HCT116 (cell line): ENCODE data around the gene EHMT1. TPM values are rescaled to one million over a fixed set of nuclear protein-coding genes. Genes with fewer than 3 reads are reported as not detected.

Experiments used
- ATAC-seq: fragments of 200-7000 bp; cut with Tn5 transposase; 2 replicates; pipeline ENCODE4 v1.9.1; 2020; ENCODE audit warnings: mild to moderate bottlenecking, moderate library complexity
- BruUV-seq: library from RNA; stranded (reverse); fragments of 400-500 nt; replicated peaks from 2 replicates; lab custom pipeline; 2021; lab: Mats Ljungman, UMichigan
- CTCF ChIA-PET: fragments of 300-600 bp; sonication (Branson Sonifier 250); formaldehyde crosslinking; loops from one replicate; lab custom pipeline; 2021; ENCODE audit warnings: antibody characterized with exemption; lab: Charles Lee
- POLR2A ChIA-PET: fragments of 300-600, 350-600 bp; sonication (Branson Sonifier 250); formaldehyde crosslinking; loops from one replicate; lab custom pipeline; 2021; ENCODE audit warnings: antibody characterized with exemption; lab: Charles Lee
- RAD21 ChIA-PET, 2 experiments: fragments of 300-600 bp; sonication (Branson Sonifier 250); formaldehyde crosslinking; loops; one replicate each; lab custom pipeline; 2023; ENCODE audit warnings: low total read pairs in 2 of 2; ENCODE audit not compliant: uncharacterized antibody in 2 of 2, unreplicated experiment in 2 of 2, low non-redundant PET in 1 of 2; lab: Charles Lee
- DNase-seq: peaks from one replicate; pipeline ENCODE4 v3.0.0-alpha.2; 2010; ENCODE audit warnings: low read depth, low spot score
- H2AFZ ChIP-seq: fragments of 200-600 bp; shearing (Covaris generic), sonication (generic); 2 replicates; pipeline ENCODE4 v1.6.1; 2017; ENCODE audit warnings: low read depth, mixed run types, mixed read lengths, antibody characterized with exemption, low read length; ENCODE audit not compliant: poor library complexity, severe bottlenecking
- H3K27ac ChIP-seq: 2 replicates; pipeline ENCODE4 v1.5.1; 2012; ENCODE audit warnings: low read depth, low read length
- H3K27me3 ChIP-seq: fragments of 200-600 bp; sonication (generic); 2 replicates; pipeline ENCODE4 v1.6.1; 2016; ENCODE audit warnings: mixed run types, low read length, mixed read lengths; ENCODE audit not compliant: insufficient read depth
- H3K36me3 ChIP-seq, 2 experiments: fragments of 200-500 bp in 1 of 2; fragments of 200-600 bp in 1 of 2; sonication (Bioruptor generic) in 1 of 2; sonication (generic) in 1 of 2; 2 replicates each; pipeline versions ENCODE4 v1.5.1 to v1.6.1; 2014 to 2016; ENCODE audit warnings: low read length in 2 of 2, inconsistent platforms in 1 of 2, mixed read lengths in 1 of 2, mixed run types in 1 of 2; ENCODE audit not compliant: insufficient read depth in 2 of 2, control insufficient read depth in 1 of 2
- H3K4me1 ChIP-seq, 2 experiments: fragments of 200-600 bp in 1 of 2; sonication (generic) in 1 of 2; 2 replicates each; pipeline versions ENCODE4 v1.5.1 to v1.6.1; 2012 to 2017; ENCODE audit warnings: low read length in 2 of 2, inconsistent platforms in 1 of 2, mild to moderate bottlenecking in 1 of 2, mixed read lengths in 1 of 2, mixed run types in 1 of 2, moderate library complexity in 1 of 2; ENCODE audit not compliant: insufficient read depth in 2 of 2, control insufficient read depth in 1 of 2
- H3K4me2 ChIP-seq: fragments of 200-600 bp; sonication (generic); 2 replicates; pipeline ENCODE4 v1.6.1; 2017; ENCODE audit warnings: mixed run types, low read length, mixed read lengths
- H3K4me3 ChIP-seq, 2 experiments: fragments of 200-600 bp in 1 of 2; sonication (generic) in 1 of 2; replicated peaks in 1 of 2; 2 replicates each; pipeline ENCODE4 v1.5.1; 2011 to 2016; ENCODE audit warnings: low read length in 2 of 2, control low read depth in 1 of 2, low read depth in 1 of 2, mild to moderate bottlenecking in 1 of 2, mixed read lengths in 1 of 2, mixed run types in 1 of 2
- H3K79me2 ChIP-seq: fragments of 200-600 bp; sonication (generic); 2 replicates; pipeline ENCODE4 v1.6.1; 2017; ENCODE audit warnings: mild to moderate bottlenecking, mixed run types, low read length, moderate library complexity, mixed read lengths; ENCODE audit not compliant: insufficient read depth
- H3K9ac ChIP-seq: fragments of 200-600 bp; sonication (generic); 2 replicates; pipeline ENCODE4 v1.6.1; 2016; ENCODE audit warnings: low read length, mixed read lengths
- H3K9me2 ChIP-seq: fragments of 200-600 bp; sonication (generic), shearing (Covaris generic); 2 replicates; pipeline ENCODE4 v1.6.1; 2017; ENCODE audit warnings: mixed run types, mild to moderate bottlenecking, moderate library complexity; ENCODE audit not compliant: insufficient read depth
- H3K9me3 ChIP-seq, 2 experiments: fragments of 200-500 bp in 1 of 2; fragments of 200-600 bp in 1 of 2; sonication (Bioruptor generic) in 1 of 2; sonication (generic) in 1 of 2; 2 replicates each; pipeline ENCODE4 v1.6.1; 2014 to 2017; ENCODE audit warnings: low read length in 2 of 2, mixed read lengths in 2 of 2, inconsistent platforms in 1 of 2, low read depth in 1 of 2, mild to moderate bottlenecking in 1 of 2, mixed run types in 1 of 2, moderate library complexity in 1 of 2; ENCODE audit not compliant: control insufficient read depth in 1 of 2, insufficient read depth in 1 of 2
- H4K20me1 ChIP-seq: fragments of 200-600 bp; sonication (generic), shearing (Covaris generic); 2 replicates; pipeline ENCODE4 v1.6.1; 2017; ENCODE audit warnings: mixed run types, mild to moderate bottlenecking, moderate library complexity; ENCODE audit not compliant: insufficient read depth
- ATF3 ChIP-seq: IDR thresholded peaks from 2 replicates; pipeline ENCODE4 v1.6.1; 2012
- CBX3 ChIP-seq: IDR thresholded peaks from 2 replicates; pipeline ENCODE4 v1.6.1; 2012; ENCODE audit warnings: low read depth
- CTCF ChIP-seq, 3 experiments: fragments of 200-600 bp in 1 of 3; sonication (generic) in 1 of 3; IDR thresholded peaks in 2 of 3; conservative IDR thresholded peaks in 1 of 3; 2 replicates each; pipeline ENCODE4 v1.5.1; 2012 to 2017; ENCODE audit warnings: low read depth in 2 of 3, low read length in 2 of 3, antibody characterized with exemption in 1 of 3, borderline replicate concordance in 1 of 3, control low read depth in 1 of 3, mild to moderate bottlenecking in 1 of 3, mixed read lengths in 1 of 3, mixed run types in 1 of 3, moderate library complexity in 1 of 3; ENCODE audit not compliant: insufficient read depth in 1 of 3
- EGR1 ChIP-seq: IDR thresholded peaks from 2 replicates; pipeline ENCODE4 v1.6.1; 2012; ENCODE audit warnings: low read depth
- EZH2 ChIP-seq: fragments of 200-600 bp; sonication (generic); IDR thresholded peaks from 2 replicates; pipeline ENCODE4 v1.6.1; 2017; ENCODE audit warnings: antibody characterized with exemption, mixed run types
- EZH2phosphoT487 ChIP-seq: fragments of 200-600 bp; IDR thresholded peaks from 2 replicates; pipeline ENCODE4 v1.6.1; 2018; ENCODE audit warnings: antibody characterized with exemption, borderline replicate concordance
- FOSL1 ChIP-seq: IDR thresholded peaks from 2 replicates; pipeline ENCODE4 v1.6.1; 2012; ENCODE audit warnings: low read depth
- JUND ChIP-seq: IDR thresholded peaks from 2 replicates; pipeline ENCODE4 v1.6.1; 2012
- MAX ChIP-seq: IDR thresholded peaks from 2 replicates; pipeline ENCODE4 v1.6.1; 2012
- POLR2AphosphoS5 ChIP-seq: IDR thresholded peaks from 2 replicates; pipeline ENCODE4 v1.6.1; 2011; ENCODE audit warnings: mild to moderate bottlenecking, low read depth, low read length, moderate library complexity
- RAD21 ChIP-seq: IDR thresholded peaks from 2 replicates; pipeline ENCODE4 v1.6.1; 2012; ENCODE audit warnings: low read depth, mild to moderate bottlenecking
- SIN3A ChIP-seq: IDR thresholded peaks from 2 replicates; pipeline ENCODE4 v1.6.1; 2012; ENCODE audit warnings: low read depth
- SP1 ChIP-seq: IDR thresholded peaks from 2 replicates; pipeline ENCODE4 v1.6.1; 2012; ENCODE audit warnings: low read depth
- SRF ChIP-seq: IDR thresholded peaks from 2 replicates; pipeline ENCODE4 v1.6.1; 2012; ENCODE audit warnings: low read depth
- ZBTB33 ChIP-seq: IDR thresholded peaks from 2 replicates; pipeline ENCODE4 v1.6.1; 2011; ENCODE audit warnings: mild to moderate bottlenecking, low read length, moderate library complexity; ENCODE audit not compliant: insufficient replicate concordance; ENCODE audit errors: extremely low read depth
- ZFX ChIP-seq: fragments of 450-650 bp; IDR thresholded peaks from 2 replicates; pipeline ENCODE4 v1.6.1; 2017
- ZNF274 ChIP-seq: fragments of 200-500 bp; sonication (Bioruptor generic); IDR thresholded peaks from 2 replicates; pipeline ENCODE4 v1.6.1; 2014; ENCODE audit warnings: mild to moderate bottlenecking, low read depth, low read length, inconsistent platforms
- intact Hi-C: fragments of 100-400 bp; cut with micrococcal nuclease; formaldehyde crosslinking; loops from 2 replicates; pipeline ENCODE4 v1.10.0; 2022
- total RNA-seq: library from RNA; stranded (reverse); gene quantifications from one replicate; pipeline ENCODE4 v1.2.1, GENCODE V29; 2021; ENCODE audit not compliant: unreplicated experiment

The EHMT1 gene
- total RNA-seq, 1 experiment from 2014 or later, result 86.1 TPM

- H3K9me3 ChIP-seq, result no peaks in the 10 kb centered on the region
- ChIA-PET POLR2A (no interaction called here), RAD21 (no interaction called here), CTCF (no interaction called here)
- DNase-seq, result no peak
- no TSS peak for BruUV-seq
- H3K27me3 ChIP-seq, result no peaks in the 10 kb centered on the region
- H3K79me2 ChIP-seq, result peaks cover 95% of the 10 kb centered on the region
- ATAC-seq, result no peak
- no peaks in the 10 kb centered on the region; a peak in 2 of 4 replicates for H3K36me3 ChIP-seq
- no peak overlapping the region for H3K9ac ChIP-seq
- no peak overlapping the region for H3K27ac ChIP-seq
- intact Hi-C loops, result loop anchor here (5.0 kb wide), 1 partner anchor 352 kb away; no protein-coding TSS in a partner anchor
- H3K9me2 ChIP-seq, result no peaks in the 10 kb centered on the region
- no peaks in the 10 kb centered on the region for H3K4me1 ChIP-seq
- TF ChIP-seq EGR1 (no peak), SIN3A (no peak), FOSL1 (no peak), POLR2AphosphoS5 (no peak), EZH2 (no peak), EZH2phosphoT487 (no peak), SP1 (no peak), CBX3 (no peak), ZNF274 (no peak), RAD21 (no peak), JUND (no peak)
- no peak overlapping the region for H3K4me2 ChIP-seq
- peaks cover 8% of the 10 kb centered on the region; the same call in 1 of the 2 replicates for H4K20me1 ChIP-seq
- H3K4me3 ChIP-seq, result no peak overlapping the region
- H2AFZ ChIP-seq, result no peak overlapping the region
Measured at GRCh38 chr9:137670391-137671195, 51.8 kb downstream of the EHMT1 start.

GRCh38 chr9:137671196-137671538, 52.4 kb downstream of the EHMT1 start:
- ChIA-PET CTCF (interaction anchor here (0.9 kb wide), 1 partner anchor 12 kb away, joined by 3 read pairs; no protein-coding TSS in a partner anchor), POLR2A (no interaction called here)
- TF ChIP-seq ZBTB33, result no peak
- TF ChIP-seq EGR1, result no peak
- TF ChIP-seq RAD21, result no peak
- TF ChIP-seq SRF, result no peak
- TF ChIP-seq ATF3, result no peak
- TF ChIP-seq ZFX, result no peak
- no peak for TF ChIP-seq ZNF274
- no peak for TF ChIP-seq CTCF (IDR thresholded peaks at IDR 0.05 in 2 of 3, conservative IDR thresholded peaks at IDR 0.05 in 1 of 3; ENCODE audit: borderline replicate concordance in 1 of 3, insufficient read depth in 1 of 3, low read depth in 2 of 3, low read length in 2 of 3)
- no peak for TF ChIP-seq MAX

More at GRCh38 chr9:137671196-137671538, 52.4 kb downstream of the EHMT1 start:
- Histone ChIP-seq H3K27me3 (no peaks in the 10 kb centered on the region), H3K9me2 (no peaks in the 10 kb centered on the region), H3K9me3 (no peaks in the 10 kb centered on the region), H3K9ac (no peak overlapping the region), H3K79me2 (peaks cover 90% of the 10 kb centered on the region), H3K4me3 (no peak overlapping the region), H3K36me3 (no peaks in the 10 kb centered on the region; a peak in 2 of 4 replicates), H3K27ac (no peak overlapping the region), H3K4me1 (no peaks in the 10 kb centered on the region), H2AFZ (no peak overlapping the region), H3K4me2 (no peak overlapping the region), H4K20me1 (peaks cover 8% of the 10 kb centered on the region; the same call in 1 of the 2 replicates)
- ATAC-seq (no peak), DNase-seq (no peak)
- intact Hi-C loops, result loop anchor here (5.0 kb wide), 1 partner anchor 351 kb away; no protein-coding TSS in a partner anchor
- RAD21 ChIA-PET, result no interaction called here
- no TSS peak for BruUV-seq
